Measurements from ENCODE around the gene SPHK2.

GRCh38 chr19:48600679-48601417, 18.5 kb upstream of the SPHK2 start:
- TF ChIP-seq MAX (IDR thresholded peaks at IDR 0.05; ENCODE audit: low read depth) (no peak), POLR2AphosphoS5 (IDR thresholded peaks at IDR 0.05; ENCODE audit: low read depth, low read length) (no peak), SMC3 (IDR thresholded peaks at IDR 0.05; ENCODE audit: low read depth, low read length) (no peak), CTCF (IDR thresholded peaks at IDR 0.05) (no peak), EP300 (IDR thresholded peaks at IDR 0.05; ENCODE audit: borderline replicate concordance in 1 of 2, low read depth in 1 of 2, low read length in 1 of 2) (no peak), SIN3A (IDR thresholded peaks at IDR 0.05; ENCODE audit: borderline replicate concordance, low read depth, low read length) (no peak), RFX5 (IDR thresholded peaks at IDR 0.05; ENCODE audit: low read length) (no peak)

Measured in SK-N-SH (cell line).